ENCODE measurements around the gene SRSF4. TPM values are rescaled to one million over a fixed set of nuclear protein-coding genes. Genes with fewer than 3 reads are reported as not detected.
"Not testable (repeated sequence)": the region's sequence is repeated elsewhere in the genome, so short reads cannot be mapped to it uniquely, and the experiment has no call there.

The SRSF4 gene
- total RNA-seq, 1 experiment from 2014 or later: 102 TPM

DNA sequence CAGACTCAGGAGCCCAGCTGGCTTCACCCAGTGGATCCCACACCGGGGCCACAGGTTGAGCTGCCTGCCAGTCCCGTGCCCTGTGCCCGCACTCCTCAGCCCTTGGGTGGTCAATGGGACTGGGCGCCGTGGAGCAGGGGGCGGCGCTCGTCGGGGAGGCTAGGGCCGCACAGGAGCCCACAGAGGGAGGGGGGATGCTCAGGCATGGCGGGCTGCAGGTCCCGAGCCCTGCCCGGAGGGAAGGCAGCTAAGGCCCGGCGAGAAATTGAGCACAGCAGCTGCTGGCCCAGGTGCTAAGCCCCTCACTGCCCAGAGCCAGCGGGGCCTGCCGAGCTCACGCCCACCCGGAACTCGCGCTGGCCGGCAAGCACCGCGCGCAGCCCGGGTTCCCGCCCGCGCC, 50.6 kb downstream of the SRSF4 start:
- H3K27me3 ChIP-seq; H3K4me3 ChIP-seq; DNase-seq; H3K4me1 ChIP-seq; H3K36me3 ChIP-seq; H3K9me3 ChIP-seq (replicated peaks); H3K27ac ChIP-seq: not testable (repeated sequence)

DNA sequence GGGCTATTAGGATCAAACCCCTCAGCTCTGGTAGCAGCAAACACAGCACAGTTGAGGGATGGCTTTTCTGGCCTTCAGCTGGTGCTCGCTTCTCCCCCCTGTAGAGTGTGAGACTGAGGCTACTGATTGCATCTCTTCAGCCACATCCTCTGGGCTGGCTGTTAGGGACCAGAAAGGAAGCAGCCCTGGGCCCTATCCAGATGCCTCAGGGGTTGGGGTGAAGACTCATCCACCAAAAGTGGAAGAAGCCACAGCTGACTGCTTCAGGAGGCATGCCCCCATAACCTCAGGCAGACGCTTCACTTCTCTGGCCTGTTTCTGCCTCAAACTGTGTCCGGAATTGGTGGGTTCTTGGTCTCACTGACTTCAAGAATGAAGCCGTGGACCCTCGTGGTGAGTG, 51.8 kb downstream of the SRSF4 start:
- no peaks in the 10 kb centered on the region for H3K4me1 ChIP-seq
- no peaks in the 10 kb centered on the region for H3K27me3 ChIP-seq
- no peaks in the 10 kb centered on the region; the same call in 1 of the 2 replicates for H3K9me3 ChIP-seq (replicated peaks)
- no peak overlapping the region for H3K27ac ChIP-seq
- H3K36me3 ChIP-seq: no peaks in the 10 kb centered on the region
- H3K4me3 ChIP-seq: no peak overlapping the region
- DNase-seq: no peak

DNA sequence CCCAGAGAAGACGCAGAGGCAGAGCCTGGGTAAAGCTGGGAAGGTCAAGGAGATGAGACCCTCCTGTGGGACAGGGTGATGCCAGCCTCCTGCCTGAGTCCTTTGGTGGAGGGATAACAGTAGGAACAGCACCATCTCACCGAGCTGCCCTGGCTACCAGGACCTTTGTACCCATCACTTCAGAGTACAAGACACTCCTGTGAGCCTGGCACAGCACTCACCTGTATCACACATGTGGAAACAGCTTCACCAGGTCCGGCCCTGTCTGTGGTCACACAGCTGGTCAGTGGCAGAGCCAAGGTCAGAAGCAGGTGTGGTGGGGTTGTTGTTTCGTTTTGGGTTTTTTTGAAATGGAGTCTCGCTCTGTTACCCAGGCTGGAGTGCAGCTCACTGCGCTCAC, 53.0 kb downstream of the SRSF4 start:
- Histone ChIP-seq H3K4me1 (no peaks in the 10 kb centered on the region), H3K4me3 (no peak overlapping the region), H3K9me3 (replicated peaks) (no peaks in the 10 kb centered on the region; the same call in 1 of the 2 replicates), H3K27ac (no peak overlapping the region), H3K27me3 (no peaks in the 10 kb centered on the region), H3K36me3 (no peaks in the 10 kb centered on the region)
- DNase-seq: no peak

DNA sequence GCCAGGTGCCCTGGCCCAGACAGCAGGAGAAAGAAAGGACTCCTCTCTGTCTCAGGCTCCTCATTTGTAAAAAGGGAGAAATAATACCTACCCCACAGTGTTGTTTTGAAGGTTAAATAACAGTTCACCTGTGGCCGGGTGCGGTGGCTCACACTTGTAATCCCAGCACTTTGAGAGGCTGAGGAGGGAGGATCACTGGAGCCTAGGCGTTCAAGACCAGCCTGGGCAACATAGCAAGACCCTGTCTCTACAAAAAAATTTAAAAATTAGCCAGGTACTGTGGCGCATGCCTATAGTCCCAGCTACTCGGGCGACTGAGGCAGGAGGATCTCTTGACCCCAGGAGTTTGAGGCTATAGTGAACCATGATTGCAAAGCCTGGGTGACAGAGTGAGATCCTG, 55.5 kb downstream of the SRSF4 start:
- Histone ChIP-seq H3K9me3 (replicated peaks) (0 out of 2 replicates have a peak, but pooled peaks cover 2% of the 10 kb centered on the region), H3K4me1 (no peaks in the 10 kb centered on the region), H3K27ac (no peak overlapping the region), H3K36me3 (no peaks in the 10 kb centered on the region), H3K27me3 (no peaks in the 10 kb centered on the region), H3K4me3 (no peak overlapping the region)
- DNase-seq: no peak

DNA sequence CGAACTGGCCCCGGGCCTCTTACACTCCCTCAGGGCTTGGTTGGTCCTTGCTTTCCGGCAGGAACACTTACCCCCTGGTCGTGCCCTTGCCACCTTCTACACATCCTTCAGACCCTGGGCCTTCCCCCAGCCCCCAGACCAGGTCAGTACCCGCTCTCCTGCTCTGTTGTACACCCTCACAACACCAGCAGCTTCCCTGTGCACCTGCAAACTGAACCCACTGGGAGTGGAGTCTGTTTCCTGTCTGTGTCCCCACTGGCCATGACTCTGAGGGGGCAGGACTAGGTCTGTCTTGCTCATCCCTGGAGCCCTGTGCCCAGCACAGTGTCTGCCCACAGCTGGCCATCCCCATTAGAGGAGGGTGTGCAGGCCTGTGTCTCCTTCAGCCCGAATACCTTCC, 55.9 kb downstream of the SRSF4 start:
- no peaks in the 10 kb centered on the region for H3K36me3 ChIP-seq
- H3K4me1 ChIP-seq: no peaks in the 10 kb centered on the region
- H3K9me3 ChIP-seq (replicated peaks): 0 out of 2 replicates have a peak, but pooled peaks cover 2% of the 10 kb centered on the region
- peak overlapping the region; percentile 74 for H3K4me3 ChIP-seq
- H3K27me3 ChIP-seq: no peaks in the 10 kb centered on the region
- no peak for DNase-seq
- H3K27ac ChIP-seq: no peak overlapping the region; the same call in 1 of the 2 replicates

DNA sequence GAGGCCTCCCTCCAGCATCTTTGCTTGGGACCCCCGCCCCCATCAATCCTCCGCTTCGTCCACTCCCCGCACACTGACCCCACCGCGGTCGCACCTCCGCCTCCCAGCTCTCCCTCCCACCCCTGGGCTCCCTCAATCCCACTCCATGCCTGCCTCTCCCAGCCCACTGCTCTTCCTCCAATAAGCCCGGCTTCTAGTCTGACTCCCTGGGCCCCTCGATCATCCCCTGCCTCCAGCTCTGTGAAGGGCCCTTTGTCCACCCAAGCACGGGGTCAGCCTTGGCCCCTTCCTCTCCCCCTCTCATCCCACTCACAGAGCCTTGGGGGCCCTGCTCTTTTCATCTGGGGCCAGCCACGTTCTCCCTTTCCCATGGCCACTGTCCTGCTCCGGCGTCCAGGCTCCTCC, 56.5 kb downstream of the SRSF4 start:
- 0 out of 2 replicates have a peak, but pooled peaks cover 2% of the 10 kb centered on the region for H3K9me3 ChIP-seq (replicated peaks)
- H3K4me3 ChIP-seq: peak overlapping the region; percentile 74
- no peaks in the 10 kb centered on the region for H3K36me3 ChIP-seq
- no peaks in the 10 kb centered on the region for H3K27me3 ChIP-seq
- no peaks in the 10 kb centered on the region for H3K4me1 ChIP-seq
- peak; percentile 34 to 58 for DNase-seq
- H3K27ac ChIP-seq: peak overlapping the region; percentile 60

DNA sequence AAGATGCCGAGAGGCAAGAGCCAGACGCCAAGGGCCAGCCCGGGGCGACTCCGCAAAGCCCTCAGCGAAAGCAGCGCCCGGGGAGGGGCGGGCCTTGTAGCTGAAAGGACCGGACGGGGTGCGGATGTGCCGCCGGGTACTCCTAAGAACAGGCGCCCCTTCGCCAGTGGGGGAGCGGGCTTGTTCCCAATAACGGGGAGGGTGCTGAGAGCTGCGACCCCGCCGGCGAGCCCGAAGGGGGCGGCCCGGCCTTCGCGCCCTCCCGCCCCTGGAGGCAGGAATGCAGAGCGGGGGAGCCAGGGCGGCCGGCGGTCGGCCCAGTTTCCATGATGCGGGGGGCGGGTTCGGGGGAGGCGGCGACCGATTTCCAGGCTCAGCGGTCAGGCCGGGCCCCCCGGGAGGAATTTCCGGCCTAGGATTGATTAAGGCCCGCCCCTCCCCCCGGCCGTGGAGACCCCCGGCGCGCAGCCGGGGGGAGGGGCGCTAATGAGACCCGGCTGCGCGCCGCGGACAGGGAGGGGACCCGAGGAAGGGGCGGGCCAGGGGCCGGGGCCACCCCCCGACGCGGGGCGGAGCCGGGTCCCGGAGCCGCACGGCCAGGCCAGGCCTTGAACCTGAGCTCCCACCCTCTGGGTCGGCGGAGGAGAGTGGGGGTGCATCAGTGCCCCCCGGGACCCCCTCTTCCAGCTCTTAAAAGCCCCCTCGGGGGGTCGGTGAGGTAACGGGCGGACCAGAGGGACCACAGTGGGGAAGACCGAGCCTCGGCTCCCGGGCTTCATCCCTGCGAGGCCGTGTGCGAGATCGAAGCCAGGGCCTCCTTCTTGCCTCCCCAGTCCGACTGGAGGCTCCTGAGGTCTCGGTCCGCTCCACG, 57.1 kb downstream of the SRSF4 start:
- Histone ChIP-seq H3K27me3 (no peaks in the 10 kb centered on the region), H3K4me1 (no peaks in the 10 kb centered on the region), H3K36me3 (no peaks in the 10 kb centered on the region), H3K9me3 (replicated peaks) (0 out of 2 replicates have a peak, but pooled peaks cover 2% of the 10 kb centered on the region), H3K4me3 (peak overlapping the region; percentile 74), H3K27ac (peak overlapping the region; percentile 60)
- DNase-seq: peak; percentile 83

DNA sequence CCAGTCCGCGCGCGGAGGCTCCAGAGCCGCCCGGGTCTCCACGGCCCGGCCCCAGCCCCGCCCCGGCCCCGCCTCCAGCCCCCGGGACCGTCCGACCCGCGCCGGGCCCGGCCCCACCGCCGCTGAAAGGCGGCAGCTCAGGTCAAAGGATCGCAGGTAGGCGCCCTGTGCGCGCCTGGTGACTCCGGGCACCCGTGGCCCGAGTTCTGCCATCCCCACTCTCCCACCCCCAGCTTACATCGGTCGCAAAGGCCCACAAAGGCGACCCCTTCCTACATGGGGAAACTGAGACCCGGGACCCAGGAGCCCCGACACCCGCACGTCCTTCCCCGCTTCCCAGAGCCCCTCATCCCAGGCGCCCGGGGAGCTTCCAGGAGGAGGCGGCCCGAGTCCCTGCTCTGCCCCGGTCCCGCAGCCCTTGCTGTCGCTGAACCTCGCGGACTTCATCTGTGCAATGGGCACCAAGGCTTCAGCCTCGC, 57.8 kb downstream of the SRSF4 start, which contains the start of gene TMEM200B:
Gene TMEM200B, minus strand, starts transcription at position 17 of the 479 bp plus-strand sequence. CDS start 2,075 bp downstream, outside the sequence.
- no peak for DNase-seq
- peak within 1 kb of the TSS; percentile 74 for H3K4me3 ChIP-seq
- H3K27ac ChIP-seq: peak within 1 kb of the TSS; percentile 60
- no peaks in the 10 kb centered on the region for H3K27me3 ChIP-seq
- 0 out of 2 replicates have a peak, but pooled peaks cover 2% of the 10 kb centered on the region for H3K9me3 ChIP-seq (replicated peaks)
- no peaks in the 10 kb centered on the region for H3K4me1 ChIP-seq
- H3K36me3 ChIP-seq: no peaks in the 10 kb centered on the region

DNA sequence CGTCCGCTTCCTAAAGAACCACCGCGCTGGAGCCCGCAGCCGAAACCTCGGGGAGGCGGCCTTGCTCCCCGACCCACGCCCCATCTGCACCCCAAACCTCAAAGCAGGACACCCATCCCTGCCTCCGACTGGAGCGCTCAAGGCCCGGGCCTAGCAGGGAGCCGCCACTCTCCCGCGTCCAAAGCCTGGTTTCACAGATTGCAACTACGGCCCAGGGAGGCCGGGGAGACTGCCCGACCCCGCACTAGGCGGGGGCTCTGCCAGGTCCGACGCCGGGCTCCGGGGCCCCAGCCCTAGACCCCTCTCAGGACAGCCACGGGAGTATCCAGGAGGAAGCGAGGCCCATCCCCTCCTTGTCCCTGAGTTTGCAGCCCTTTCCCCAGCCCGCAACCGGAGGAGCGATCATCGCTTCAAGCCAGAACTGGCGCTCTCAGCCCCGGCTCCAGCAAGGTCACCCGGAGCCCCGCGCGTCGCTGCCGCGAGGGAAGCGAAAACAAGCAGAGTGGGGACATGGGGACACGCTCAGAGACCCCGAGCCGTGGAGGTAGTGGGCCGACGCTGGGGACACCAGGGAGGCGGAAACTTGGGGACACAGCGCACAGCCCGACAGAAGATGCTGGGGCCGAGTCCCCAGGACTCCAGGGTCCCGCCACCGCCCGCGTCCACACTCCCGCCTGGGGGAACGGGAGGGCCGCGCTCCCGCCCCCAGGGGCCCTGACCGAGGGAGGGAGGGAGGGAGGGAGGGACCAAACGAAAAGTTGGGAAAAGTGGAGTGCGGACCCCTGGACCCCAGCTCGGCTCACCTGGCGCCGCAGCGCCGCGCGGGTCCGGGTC, 58.4 kb downstream of the SRSF4 start:
- H3K4me1 ChIP-seq: no peaks in the 10 kb centered on the region
- no peaks in the 10 kb centered on the region for H3K27me3 ChIP-seq
- H3K9me3 ChIP-seq (replicated peaks): 0 out of 2 replicates have a peak, but pooled peaks cover 2% of the 10 kb centered on the region
- no peak overlapping the region for H3K27ac ChIP-seq
- H3K4me3 ChIP-seq: no peak overlapping the region
- no peak for DNase-seq
- H3K36me3 ChIP-seq: no peaks in the 10 kb centered on the region

DNA sequence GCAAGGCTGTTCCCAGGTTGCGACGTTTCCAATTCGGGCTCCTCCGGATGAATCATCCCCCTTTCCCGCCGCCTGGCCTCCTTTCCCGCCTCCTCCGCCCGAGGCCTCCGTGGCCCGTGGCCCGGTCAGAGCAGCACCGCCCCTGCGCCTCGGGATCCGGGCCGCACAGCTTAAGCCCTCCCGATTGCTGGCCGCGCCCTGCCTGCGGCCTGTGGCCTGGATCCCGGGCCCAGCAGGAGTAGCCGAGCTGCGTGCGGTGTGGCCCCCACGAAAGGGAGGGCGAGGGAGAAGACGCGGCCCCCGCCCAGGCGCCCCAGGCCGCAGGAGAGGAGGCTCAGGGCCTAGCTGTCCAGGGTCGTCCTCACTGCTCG, 59.0 kb downstream of the SRSF4 start:
- no peaks in the 10 kb centered on the region for H3K36me3 ChIP-seq
- H3K27me3 ChIP-seq: no peaks in the 10 kb centered on the region
- no peak overlapping the region for H3K4me3 ChIP-seq
- H3K9me3 ChIP-seq (replicated peaks): 0 out of 2 replicates have a peak, but pooled peaks cover 2% of the 10 kb centered on the region
- no peak for DNase-seq
- no peak overlapping the region for H3K27ac ChIP-seq
- no peaks in the 10 kb centered on the region for H3K4me1 ChIP-seq

DNA sequence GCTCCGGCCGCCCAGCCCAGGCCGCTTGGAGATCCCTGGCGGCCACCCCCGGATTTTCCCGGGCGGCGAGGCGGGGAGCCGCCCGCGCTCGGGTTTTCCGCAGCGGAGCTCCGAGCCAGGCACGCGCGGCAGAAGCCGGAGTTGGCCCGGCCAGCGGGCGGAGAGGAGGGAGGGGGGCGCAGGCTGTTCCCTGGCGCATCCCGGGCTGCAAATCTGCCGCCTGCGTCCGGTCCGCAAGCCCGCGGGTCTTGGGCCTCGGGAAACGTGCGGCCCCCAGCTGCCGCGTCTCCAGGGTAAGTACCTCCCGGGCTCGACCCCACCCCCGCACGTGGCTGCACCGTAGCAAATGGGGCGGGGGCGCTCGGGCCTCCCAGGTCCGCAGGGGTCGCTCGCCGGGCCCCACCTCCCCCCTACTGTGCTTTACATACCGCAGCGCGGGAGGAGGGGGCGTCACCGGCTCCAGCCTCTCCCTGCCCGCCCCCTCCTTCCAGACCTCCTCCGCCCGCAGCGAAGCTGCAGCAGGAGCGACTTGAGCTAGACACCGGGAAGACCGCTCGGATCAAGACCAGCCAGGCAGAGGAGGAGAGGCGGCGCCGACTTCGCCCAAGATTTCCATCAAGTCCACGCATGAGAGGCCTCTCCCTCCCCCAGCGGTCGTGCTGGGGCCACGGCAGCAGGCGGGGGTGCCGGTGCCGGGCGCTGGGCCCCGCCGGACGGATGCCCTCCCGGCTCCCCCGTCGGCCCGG, 59.6 kb downstream of the SRSF4 start:
- Histone ChIP-seq H3K27ac (no peak overlapping the region), H3K9me3 (replicated peaks) (0 out of 2 replicates have a peak, but pooled peaks cover 2% of the 10 kb centered on the region), H3K4me3 (no peak overlapping the region), H3K27me3 (no peaks in the 10 kb centered on the region), H3K36me3 (peaks cover under 1% of the 10 kb centered on the region; the same call in 1 of the 2 replicates), H3K4me1 (no peaks in the 10 kb centered on the region)
- no peak for DNase-seq

DNA sequence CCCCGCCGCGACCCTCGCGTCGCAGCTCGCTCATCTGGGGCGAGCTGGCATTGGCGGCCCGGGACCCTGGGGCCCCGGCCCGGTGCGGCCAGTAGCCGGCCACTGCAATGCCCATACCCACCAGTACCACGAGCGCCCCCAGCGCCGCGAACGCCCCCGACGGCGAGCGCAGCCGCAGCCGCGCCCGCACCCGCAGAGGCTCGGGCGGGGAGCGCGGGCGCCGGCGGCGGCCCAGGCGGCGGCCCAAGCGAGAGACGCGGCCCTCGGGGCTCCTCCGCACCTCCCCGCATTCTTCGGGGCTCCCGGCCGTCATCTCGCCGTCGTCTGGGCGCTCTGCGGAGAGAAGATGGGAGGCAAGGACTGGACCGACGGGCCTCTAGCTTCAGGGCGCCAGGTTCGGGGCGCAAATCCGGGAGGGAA, 60.2 kb downstream of the SRSF4 start:
- H3K27me3 ChIP-seq: no peaks in the 10 kb centered on the region
- no peak overlapping the region for H3K27ac ChIP-seq
- no peak for DNase-seq
- H3K9me3 ChIP-seq (replicated peaks): 0 out of 2 replicates have a peak, but pooled peaks cover 2% of the 10 kb centered on the region
- no peaks in the 10 kb centered on the region for H3K4me1 ChIP-seq
- peaks cover 5% of the 10 kb centered on the region; the same call in 1 of the 2 replicates for H3K36me3 ChIP-seq
- no peak overlapping the region for H3K4me3 ChIP-seq

DNA sequence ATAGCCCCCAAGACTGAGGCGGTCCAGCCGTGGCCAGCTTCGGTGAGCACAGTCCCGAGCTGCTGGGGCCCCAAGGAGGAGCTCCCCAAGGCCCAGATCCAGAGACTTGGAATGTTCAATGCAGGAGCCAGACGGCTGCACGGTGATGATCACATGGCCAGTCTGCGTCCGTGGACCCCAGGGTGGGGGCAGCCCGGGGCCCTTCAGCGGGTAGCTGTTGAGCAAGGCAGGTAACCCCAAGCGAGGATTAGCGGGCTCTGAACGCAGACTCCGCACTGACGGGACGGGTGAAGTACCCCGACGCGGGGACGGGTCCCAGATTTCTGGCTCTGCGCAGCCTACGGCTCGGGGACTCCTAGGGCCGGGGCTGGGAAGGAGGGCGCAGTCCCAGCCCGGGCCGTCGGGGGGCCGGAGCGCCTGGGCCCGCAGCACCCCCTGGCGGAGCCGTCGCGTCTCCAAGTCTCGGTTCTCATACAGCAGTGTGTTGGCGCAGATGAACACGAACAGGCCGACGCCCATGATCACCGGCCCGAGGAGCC, 60.7 kb downstream of the SRSF4 start:
- Histone ChIP-seq H3K4me1 (no peaks in the 10 kb centered on the region), H3K36me3 (peaks cover 5% of the 10 kb centered on the region; the same call in 1 of the 2 replicates), H3K27me3 (no peaks in the 10 kb centered on the region), H3K9me3 (replicated peaks) (0 out of 2 replicates have a peak, but pooled peaks cover 2% of the 10 kb centered on the region), H3K27ac (no peak overlapping the region), H3K4me3 (no peak overlapping the region)
- DNase-seq: no peak

DNA sequence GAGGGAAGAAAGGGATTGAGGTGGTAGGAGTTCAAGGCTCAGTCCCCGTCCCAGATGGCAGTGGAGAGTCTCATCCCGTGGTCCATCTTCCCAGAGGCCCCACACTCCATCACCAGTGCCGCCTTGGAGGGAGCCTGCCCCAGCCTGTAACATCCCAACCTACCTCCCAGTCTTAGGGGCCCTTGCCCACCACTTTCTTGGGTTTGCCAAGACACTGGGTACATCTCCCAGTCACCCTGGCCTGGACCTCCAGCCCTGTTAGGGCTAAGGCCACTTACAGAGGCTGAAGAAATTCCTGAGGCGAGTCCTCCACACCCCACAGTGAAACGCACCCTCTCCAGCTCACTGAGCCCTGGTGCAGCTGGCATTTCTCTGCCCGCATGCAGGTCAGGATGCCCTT, 61.3 kb downstream of the SRSF4 start:
- H3K4me1 ChIP-seq: no peaks in the 10 kb centered on the region

More for the DNA sequence above, 61.3 kb downstream of the SRSF4 start:
- Histone ChIP-seq H3K36me3 (peaks cover 8% of the 10 kb centered on the region; the same call in 1 of the 2 replicates), H3K27me3 (no peaks in the 10 kb centered on the region), H3K27ac (no peak overlapping the region), H3K9me3 (replicated peaks) (0 out of 2 replicates have a peak, but pooled peaks cover 2% of the 10 kb centered on the region), H3K4me3 (no peak overlapping the region)
- DNase-seq: no peak
